ENCODE measurements around the gene CTAGE4. TPM values are rescaled to one million over a fixed set of nuclear protein-coding genes. Genes with fewer than 3 reads are reported as not detected.
"Not testable (repeated sequence)": the region's sequence is repeated elsewhere in the genome, so short reads cannot be mapped to it uniquely, and the experiment has no call there.

The CTAGE4 gene
- total and polyA plus RNA-seq, 2 experiments from 2014 or later, result 2.2 to 5.5 TPM

GRCh38 chr7:144158861-144159260 lies 24.4 kb upstream of the CTAGE4 start:
- H3K9me2 ChIP-seq (replicated peaks; ENCODE audit: insufficient read depth), result no peaks in the 10 kb centered on the region
- H3K9me3 ChIP-seq (ENCODE audit: low read depth), result no peaks in the 10 kb centered on the region
- H3K4me1 ChIP-seq (ENCODE audit: insufficient read depth), result no peaks in the 10 kb centered on the region
- H3K4me2 ChIP-seq, result no peak overlapping the region
- no peaks in the 10 kb centered on the region for H4K20me1 ChIP-seq (ENCODE audit: insufficient read depth, poor library complexity, severe bottlenecking)
- H3K79me2 ChIP-seq, result no peaks in the 10 kb centered on the region
- no peak overlapping the region for H3K4me3 ChIP-seq
- H3K27ac ChIP-seq, result no peak overlapping the region
- H3K36me3 ChIP-seq (replicated peaks; ENCODE audit: insufficient read depth, low read depth), result no peaks in the 10 kb centered on the region
- no peak for TF ChIP-seq EZH2 (IDR thresholded peaks at IDR 0.05; ENCODE audit: borderline replicate concordance)
- TF ChIP-seq EZH2phosphoT487 (IDR thresholded peaks at IDR 0.05; ENCODE audit: low read depth, severe bottlenecking, unreplicated experiment), result no peak
- TF ChIP-seq CTCF (IDR thresholded peaks at IDR 0.05; ENCODE audit: poor library complexity), result no peak
- no peak overlapping the region for H2AFZ ChIP-seq
- 80% methylated on average over 1 of the region's 1 CpG for WGBS (ENCODE audit: low lambda C conversion rate, missing lambda C conversion rate)
- H3K27me3 ChIP-seq, result peaks cover 8% of the 10 kb centered on the region
- DNase-seq (ENCODE audit: low spot score), result no peak

GRCh38 chr7:144164784-144165183 lies 18.5 kb upstream of the CTAGE4 start:
- H3K4me1 ChIP-seq (ENCODE audit: insufficient read depth), result no peaks in the 10 kb centered on the region
- H3K36me3 ChIP-seq (replicated peaks; ENCODE audit: insufficient read depth, low read depth), result no peaks in the 10 kb centered on the region
- H3K79me2 ChIP-seq, result no peaks in the 10 kb centered on the region
- no peak overlapping the region for H3K27ac ChIP-seq
- no peak overlapping the region for H3K4me2 ChIP-seq
- no peak for DNase-seq (ENCODE audit: low spot score)
- no peaks in the 10 kb centered on the region for H4K20me1 ChIP-seq (ENCODE audit: insufficient read depth, poor library complexity, severe bottlenecking)
- TF ChIP-seq EZH2phosphoT487 (IDR thresholded peaks at IDR 0.05; ENCODE audit: low read depth, severe bottlenecking, unreplicated experiment), result no peak
- TF ChIP-seq CTCF (IDR thresholded peaks at IDR 0.05; ENCODE audit: poor library complexity), result no peak
- no peak for TF ChIP-seq EZH2 (IDR thresholded peaks at IDR 0.05; ENCODE audit: borderline replicate concordance)
- H2AFZ ChIP-seq, result no peak overlapping the region
- H3K27me3 ChIP-seq, result no peaks in the 10 kb centered on the region
- H3K9me2 ChIP-seq (replicated peaks; ENCODE audit: insufficient read depth), result no peaks in the 10 kb centered on the region
- H3K9me3 ChIP-seq (ENCODE audit: low read depth), result no peaks in the 10 kb centered on the region
- 77% methylated on average over 2 of the region's 2 CpGs for WGBS (ENCODE audit: low lambda C conversion rate, missing lambda C conversion rate)
- no peak overlapping the region for H3K4me3 ChIP-seq

- H3K27ac ChIP-seq; H3K79me2 ChIP-seq; H3K9me3 ChIP-seq (ENCODE audit: low read depth); H4K20me1 ChIP-seq (ENCODE audit: insufficient read depth, poor library complexity, severe bottlenecking); H3K36me3 ChIP-seq (replicated peaks; ENCODE audit: insufficient read depth, low read depth); DNase-seq (ENCODE audit: low spot score); H3K9me2 ChIP-seq (replicated peaks; ENCODE audit: insufficient read depth); H3K4me3 ChIP-seq; H3K4me2 ChIP-seq; H2AFZ ChIP-seq; H3K27me3 ChIP-seq; H3K4me1 ChIP-seq (ENCODE audit: insufficient read depth): not testable (repeated sequence)
- WGBS (ENCODE audit: low lambda C conversion rate, missing lambda C conversion rate), result 67% methylated on average over 4 of the region's 4 CpGs
Observed at GRCh38 chr7:144171594-144172350, 11.5 kb upstream of the CTAGE4 start.

GRCh38 chr7:144174613-144175012 lies 8.7 kb upstream of the CTAGE4 start:
- no peaks in the 10 kb centered on the region for H3K79me2 ChIP-seq
- no peaks in the 10 kb centered on the region for H3K27me3 ChIP-seq
- H3K4me1 ChIP-seq (ENCODE audit: insufficient read depth), result no peaks in the 10 kb centered on the region
- no peak for TF ChIP-seq CTCF (IDR thresholded peaks at IDR 0.05; ENCODE audit: poor library complexity)
- no peak for TF ChIP-seq EZH2 (IDR thresholded peaks at IDR 0.05; ENCODE audit: borderline replicate concordance)
- TF ChIP-seq EZH2phosphoT487 (IDR thresholded peaks at IDR 0.05; ENCODE audit: low read depth, severe bottlenecking, unreplicated experiment), result no peak
- H3K9me2 ChIP-seq (replicated peaks; ENCODE audit: insufficient read depth), result no peaks in the 10 kb centered on the region
- no peaks in the 10 kb centered on the region for H3K36me3 ChIP-seq (replicated peaks; ENCODE audit: insufficient read depth, low read depth)
- WGBS (ENCODE audit: low lambda C conversion rate, missing lambda C conversion rate), result 98% methylated on average over 5 of the region's 5 CpGs
- H3K4me2 ChIP-seq, result no peak overlapping the region
- no peak overlapping the region for H2AFZ ChIP-seq
- no peaks in the 10 kb centered on the region for H4K20me1 ChIP-seq (ENCODE audit: insufficient read depth, poor library complexity, severe bottlenecking)
- DNase-seq (ENCODE audit: low spot score), result no peak
- H3K9me3 ChIP-seq (ENCODE audit: low read depth), result no peaks in the 10 kb centered on the region
- H3K4me3 ChIP-seq, result no peak overlapping the region
- H3K27ac ChIP-seq, result no peak overlapping the region
